Measurements from ENCODE around the gene PLCB1. TPM values are rescaled to one million over a fixed set of nuclear protein-coding genes. Genes with fewer than 3 reads are reported as not detected.

The PLCB1 gene
- total RNA-seq, 1 donor from 2014 or later: 10.7 TPM

- Histone ChIP-seq H4K20me1 (ENCODE audit: insufficient read depth, low read length) (no peaks in the 10 kb centered on the region), H3K27me3 (ENCODE audit: insufficient read depth, low read length) (no peaks in the 10 kb centered on the region), H2AFZ (ENCODE audit: low read depth, low read length) (no peak overlapping the region), H3K79me2 (ENCODE audit: insufficient read depth, low read length) (no peaks in the 10 kb centered on the region), H3K9ac (ENCODE audit: low read length) (no peak overlapping the region), H3K36me3 (ENCODE audit: insufficient read depth, low read length) (no peaks in the 10 kb centered on the region), H3K4me2 (ENCODE audit: low read length) (peak overlapping the region; percentile 65), H3K9me3 (ENCODE audit: insufficient read depth, low read depth, low read length) (no peaks in the 10 kb centered on the region), H3K27ac (ENCODE audit: low read depth, low read length) (no peak overlapping the region), H3K4me1 (ENCODE audit: insufficient read depth, low read length) (peaks cover 12% of the 10 kb centered on the region), H3K4me3 (ENCODE audit: insufficient read depth, low read depth, low read length) (no peak overlapping the region)
- H3K4me1 Mint-ChIP-seq (ENCODE audit: low read depth, unreplicated experiment): peaks cover 27% of the 10 kb centered on the region
- H3K4me3 Mint-ChIP-seq (ENCODE audit: unreplicated experiment): no peak overlapping the region
- DNase-seq (ENCODE audit: low read depth) (peak; percentile 68), FAIRE-seq (no peak)
- H3K27ac Mint-ChIP-seq (ENCODE audit: unreplicated experiment): peak overlapping the region; percentile 48
- H3K27me3 Mint-ChIP-seq (ENCODE audit: low read depth, unreplicated experiment): no peaks in the 10 kb centered on the region
- TF ChIP-seq EZH2 (IDR thresholded peaks at IDR 0.05; ENCODE audit: insufficient read depth, low read length): no peak
- no peak for TF ChIP-seq CTCF (IDR thresholded peaks at IDR 0.05; ENCODE audit: insufficient read depth, low read depth, low read length)
- peaks cover 4% of the 10 kb centered on the region for H3K9me3 Mint-ChIP-seq (ENCODE audit: unreplicated experiment)
- peaks cover 2% of the 10 kb centered on the region for H3K36me3 Mint-ChIP-seq (ENCODE audit: low read depth, unreplicated experiment)
These were observed 723.2 kb downstream of the PLCB1 start for GRCh38 chr20:8855315-8855714.

GRCh38 chr20:8856668-8857067, 724.6 kb downstream of the PLCB1 start:
- Mint-ChIP-seq H3K36me3 (ENCODE audit: low read depth, unreplicated experiment) (peaks cover 2% of the 10 kb centered on the region), H3K4me1 (ENCODE audit: low read depth, unreplicated experiment) (peaks cover 27% of the 10 kb centered on the region), H3K4me3 (ENCODE audit: unreplicated experiment) (no peak overlapping the region), H3K9me3 (ENCODE audit: unreplicated experiment) (peaks cover 4% of the 10 kb centered on the region), H3K27ac (ENCODE audit: unreplicated experiment) (no peak overlapping the region), H3K27me3 (ENCODE audit: low read depth, unreplicated experiment) (no peaks in the 10 kb centered on the region)
- Histone ChIP-seq H3K27me3 (ENCODE audit: insufficient read depth, low read length) (no peaks in the 10 kb centered on the region), H3K27ac (ENCODE audit: low read depth, low read length) (no peak overlapping the region), H4K20me1 (ENCODE audit: insufficient read depth, low read length) (no peaks in the 10 kb centered on the region), H3K36me3 (ENCODE audit: insufficient read depth, low read length) (no peaks in the 10 kb centered on the region), H3K4me1 (ENCODE audit: insufficient read depth, low read length) (peaks cover 16% of the 10 kb centered on the region), H3K4me3 (ENCODE audit: insufficient read depth, low read depth, low read length) (no peak overlapping the region), H3K79me2 (ENCODE audit: insufficient read depth, low read length) (no peaks in the 10 kb centered on the region), H2AFZ (ENCODE audit: low read depth, low read length) (no peak overlapping the region), H3K9ac (ENCODE audit: low read length) (no peak overlapping the region), H3K9me3 (ENCODE audit: insufficient read depth, low read depth, low read length) (no peaks in the 10 kb centered on the region), H3K4me2 (ENCODE audit: low read length) (no peak overlapping the region)
- DNase-seq (ENCODE audit: low read depth) (no peak), FAIRE-seq (no peak)
- no peak for TF ChIP-seq EZH2 (IDR thresholded peaks at IDR 0.05; ENCODE audit: insufficient read depth, low read length)
- TF ChIP-seq CTCF (IDR thresholded peaks at IDR 0.05; ENCODE audit: insufficient read depth, low read depth, low read length): no peak

DNA sequence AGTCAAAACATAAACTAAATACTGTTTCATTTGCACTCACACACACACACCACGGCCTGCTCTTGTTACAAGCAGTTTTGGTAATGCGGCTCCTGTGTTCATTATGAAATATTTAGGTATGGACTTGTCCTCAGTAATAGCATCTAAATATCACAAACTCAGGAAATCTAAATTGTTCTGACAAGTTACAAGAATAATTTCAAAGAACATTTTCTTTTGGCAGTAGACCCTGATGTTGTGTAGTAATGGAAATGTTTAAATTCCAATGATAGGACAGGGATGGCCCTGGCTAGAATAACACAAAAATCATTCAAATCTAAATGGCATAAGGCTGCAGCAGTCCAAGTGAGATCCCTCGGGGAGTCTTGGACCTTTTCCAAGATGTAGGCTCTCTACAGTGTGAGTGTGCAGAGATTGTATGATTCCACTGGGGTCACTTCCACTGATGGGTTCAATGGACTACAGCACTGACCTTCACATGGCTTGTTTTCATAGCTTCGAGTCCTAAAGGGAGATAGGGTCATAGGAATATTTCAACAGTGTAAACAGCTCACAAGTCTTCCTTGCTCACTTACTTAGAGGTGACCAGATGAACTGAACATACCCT, 726.2 kb downstream of the PLCB1 start:
- peaks cover 2% of the 10 kb centered on the region for H3K36me3 Mint-ChIP-seq (ENCODE audit: low read depth, unreplicated experiment)
- FAIRE-seq (no peak), DNase-seq (ENCODE audit: low read depth) (no peak)
- peaks cover 16% of the 10 kb centered on the region for H3K4me1 ChIP-seq (ENCODE audit: insufficient read depth, low read length)
- no peak overlapping the region for H2AFZ ChIP-seq (ENCODE audit: low read depth, low read length)
- H3K9ac ChIP-seq (ENCODE audit: low read length): no peak overlapping the region
- no peaks in the 10 kb centered on the region for H3K27me3 ChIP-seq (ENCODE audit: insufficient read depth, low read length)
- no peak overlapping the region for H3K4me2 ChIP-seq (ENCODE audit: low read length)
- peaks cover 24% of the 10 kb centered on the region for H3K4me1 Mint-ChIP-seq (ENCODE audit: low read depth, unreplicated experiment)
- no peaks in the 10 kb centered on the region for H4K20me1 ChIP-seq (ENCODE audit: insufficient read depth, low read length)
- no peak overlapping the region for H3K27ac Mint-ChIP-seq (ENCODE audit: unreplicated experiment)
- no peak overlapping the region for H3K4me3 Mint-ChIP-seq (ENCODE audit: unreplicated experiment)
- no peaks in the 10 kb centered on the region for H3K36me3 ChIP-seq (ENCODE audit: insufficient read depth, low read length)
- TF ChIP-seq CTCF (IDR thresholded peaks at IDR 0.05; ENCODE audit: insufficient read depth, low read depth, low read length): no peak
- TF ChIP-seq EZH2 (IDR thresholded peaks at IDR 0.05; ENCODE audit: insufficient read depth, low read length): no peak
- H3K79me2 ChIP-seq (ENCODE audit: insufficient read depth, low read length): no peaks in the 10 kb centered on the region
- H3K9me3 ChIP-seq (ENCODE audit: insufficient read depth, low read depth, low read length): no peaks in the 10 kb centered on the region
- peaks cover 4% of the 10 kb centered on the region for H3K9me3 Mint-ChIP-seq (ENCODE audit: unreplicated experiment)
- no peaks in the 10 kb centered on the region for H3K27me3 Mint-ChIP-seq (ENCODE audit: low read depth, unreplicated experiment)
- no peak overlapping the region for H3K27ac ChIP-seq (ENCODE audit: low read depth, low read length)
- no peak overlapping the region for H3K4me3 ChIP-seq (ENCODE audit: insufficient read depth, low read depth, low read length)

All from astrocyte (in vitro differentiated cells and primary cell).